Peyer's patch (tissue), 4 donors: Measurements from ENCODE around the gene CLUH. TPM values are rescaled to one million over a fixed set of nuclear protein-coding genes. Genes with fewer than 3 reads are reported as not detected.
A peak's percentile ranks its signal among the peaks of the same experiment; 100 is the strongest.

Experiments used
- DNase-seq, 3 donors: peaks; one replicate each; pipeline ENCODE4 v3.0.0-alpha.2; 2017 to 2019
- H3K27ac ChIP-seq, 4 donors: fragments of 200-600 bp; sonication (generic); one replicate each; pipeline ENCODE4 v1.5.1; 2016 to 2019
- H3K27me3 ChIP-seq, 2 donors: fragments of 200-600 bp; sonication (generic); one replicate each; pipeline ENCODE4 v1.5.1; 2019
- H3K36me3 ChIP-seq, 3 donors: fragments of 200-600 bp; sonication (generic); one replicate each; pipeline ENCODE4 v1.5.1; 2016 to 2019
- H3K4me1 ChIP-seq, 4 donors: fragments of 200-600 bp; sonication (generic); one replicate each; pipeline ENCODE4 v1.5.1; 2016 to 2019
- H3K4me3 ChIP-seq, 4 donors: fragments of 200-600 bp; sonication (generic); 1 replicate in 3 of 4; 2 replicates in 1 of 4; pipeline ENCODE4 v1.5.1; 2016 to 2019; ENCODE audit warnings: mild to moderate bottlenecking in 1 of 4
- H3K9me3 ChIP-seq, 4 donors: fragments of 200-600 bp; sonication (generic); one replicate each; pipeline ENCODE4 v1.5.1; 2016 to 2019; ENCODE audit warnings: mild to moderate bottlenecking in 1 of 4
- CTCF ChIP-seq, 6 experiments: fragments of 450-650 bp in 4 of 6; fragments of 200-600 bp in 2 of 6; sonication (generic) in 1 of 6; IDR thresholded peaks; one replicate each; pipeline ENCODE4 v1.5.1; 2017 to 2019; ENCODE audit warnings: antibody characterized with exemption in 6 of 6, mild to moderate bottlenecking in 3 of 6, moderate library complexity in 1 of 6
- POLR2A ChIP-seq, 2 donors: fragments of 450-650 bp; IDR thresholded peaks; one replicate each; pipeline ENCODE4 v1.5.1; 2017; ENCODE audit warnings: antibody characterized with exemption in 2 of 2, mild to moderate bottlenecking in 2 of 2, moderate library complexity in 2 of 2
- total RNA-seq, 4 donors: library from RNA; depleted of rRNA; stranded (reverse); fragments of >200 nt; gene quantifications; one replicate each; pipeline ENCODE4 v1.1.0, GENCODE V29; 2016

Gene CLUH
- total RNA-seq, 4 donors from 2014 or later, result 127 to 323 (median 225) TPM

GRCh38 chr17:2697611-2698162, 13.9 kb downstream of the CLUH start:
- TF ChIP-seq POLR2A (IDR thresholded peaks at IDR 0.05) (no peak), CTCF (IDR thresholded peaks at IDR 0.05) (no peak)
- Histone ChIP-seq H3K27me3 (no peaks in the 10 kb centered on the region), H3K4me1 (no peaks in the 10 kb centered on the region), H3K9me3 (no peaks in the 10 kb centered on the region), H3K4me3 (no peak overlapping the region), H3K36me3 (peaks cover 0 to 97% (median 0%) of the 10 kb centered on the region in 3 donors), H3K27ac (no peak overlapping the region)
- DNase-seq, result peak in 2 of 3 donors; percentile 41 to 47

- Histone ChIP-seq H3K4me1 (no peaks in the 10 kb centered on the region), H3K36me3 (peaks cover 0 to 95% (median 0%) of the 10 kb centered on the region in 3 donors), H3K27me3 (no peaks in the 10 kb centered on the region), H3K9me3 (no peaks in the 10 kb centered on the region), H3K27ac (no peak overlapping the region), H3K4me3 (no peak overlapping the region)
- DNase-seq, result peak in 2 of 3 donors; percentile 44 to 46
- TF ChIP-seq CTCF (IDR thresholded peaks at IDR 0.05) (no peak), POLR2A (IDR thresholded peaks at IDR 0.05) (no peak)
Observed at GRCh38 chr17:2695961-2696760, 15.4 kb downstream of the CLUH start.

GRCh38 chr17:2695243-2695960, 16.2 kb downstream of the CLUH start:
- no peak overlapping the region for H3K4me3 ChIP-seq
- H3K27ac ChIP-seq, result no peak overlapping the region
- peaks cover 0 to 95% (median 0%) of the 10 kb centered on the region in 3 donors for H3K36me3 ChIP-seq
- no peaks in the 10 kb centered on the region for H3K9me3 ChIP-seq
- no peak for TF ChIP-seq POLR2A (IDR thresholded peaks at IDR 0.05)
- no peak for TF ChIP-seq CTCF (IDR thresholded peaks at IDR 0.05)
- H3K27me3 ChIP-seq, result no peaks in the 10 kb centered on the region
- H3K4me1 ChIP-seq, result no peaks in the 10 kb centered on the region
- DNase-seq, result peak in 2 of 3 donors; percentile 31 to 42

GRCh38 chr17:2694381-2695242, 17.0 kb downstream of the CLUH start:
- no peak overlapping the region for H3K27ac ChIP-seq
- H3K36me3 ChIP-seq, result peaks cover 0 to 96% (median 0%) of the 10 kb centered on the region in 3 donors
- peak in 2 of 3 donors; percentile 42 for DNase-seq
- TF ChIP-seq POLR2A (IDR thresholded peaks at IDR 0.05), result no peak
- no peak for TF ChIP-seq CTCF (IDR thresholded peaks at IDR 0.05)
- H3K9me3 ChIP-seq, result no peaks in the 10 kb centered on the region
- H3K4me1 ChIP-seq, result no peaks in the 10 kb centered on the region
- H3K27me3 ChIP-seq, result no peaks in the 10 kb centered on the region
- H3K4me3 ChIP-seq, result no peak overlapping the region
